ENCODE results near the gene TCF4. TPM values are rescaled to one million over a fixed set of nuclear protein-coding genes. Genes with fewer than 3 reads are reported as not detected.

The TCF4 gene
- total RNA-seq, 6 donors from 2014 or later = 70.6 to 115 (median 92.4) TPM

- ATAC-seq (ENCODE audit: low FRiP score in 2 of 2) (no peak), DNase-seq (no peak)
- H3K4me1 ChIP-seq = peaks cover 0 to 8% (median 3%) of the 10 kb centered on the region in 4 donors
- H3K9me3 ChIP-seq = no peaks in the 10 kb centered on the region
- no peaks in the 10 kb centered on the region for H3K36me3 ChIP-seq
- no peak overlapping the region for H3K4me3 ChIP-seq
- WGBS, 2 donors = 64 to 67% methylated on average over 2 of the region's 2 CpGs
- TF ChIP-seq POLR2A (IDR thresholded peaks at IDR 0.05) (no peak), EP300 (IDR thresholded peaks at IDR 0.05) (no peak)
- no peaks in the 10 kb centered on the region for H3K27me3 ChIP-seq
- H3K27ac ChIP-seq = no peak overlapping the region
These were observed 131.0 kb downstream of the TCF4 start for GRCh38 chr18:55457028-55457427.

GRCh38 chr18:55455938-55456337 lies 132.1 kb downstream of the TCF4 start:
- DNase-seq = no peak

DNA sequence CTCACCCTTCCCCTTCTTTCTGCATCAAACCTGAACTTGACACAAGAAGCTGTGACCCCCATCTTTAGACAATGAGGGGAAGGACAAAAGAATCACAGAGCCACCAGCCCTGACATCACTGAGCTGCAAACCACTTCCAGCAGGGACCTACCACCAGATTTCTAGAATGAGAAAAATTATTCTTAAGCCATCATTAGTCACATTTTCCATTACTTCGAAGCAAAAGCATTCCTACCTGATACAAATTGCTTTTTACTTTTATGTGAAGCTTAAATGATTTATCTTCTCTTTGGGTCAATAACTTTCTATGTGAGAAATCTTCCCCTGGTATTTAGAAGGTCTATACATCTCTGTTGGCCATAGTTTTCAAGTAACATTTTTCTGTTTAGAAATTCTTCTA lies 134.8 kb downstream of the TCF4 start:
- 68 to 86% methylated on average over 1 of the region's 1 CpG for WGBS, 2 donors
- Histone ChIP-seq H3K36me3 (no peaks in the 10 kb centered on the region), H3K4me1 (peaks cover 0 to 8% (median 3%) of the 10 kb centered on the region in 4 donors), H3K27me3 (no peaks in the 10 kb centered on the region), H3K4me3 (no peak overlapping the region), H3K9me3 (no peaks in the 10 kb centered on the region), H3K27ac (no peak overlapping the region)
- TF ChIP-seq CTCF (IDR thresholded peaks at IDR 0.05) (no peak), POLR2AphosphoS5 (IDR thresholded peaks at IDR 0.05) (no peak), POLR2A (IDR thresholded peaks at IDR 0.05) (no peak), EP300 (IDR thresholded peaks at IDR 0.05) (no peak)
- DNase-seq (no peak), ATAC-seq (ENCODE audit: low FRiP score in 2 of 2) (no peak)

More at GRCh38 chr18:55455938-55456337, 132.1 kb downstream of the TCF4 start:
- Histone ChIP-seq H3K4me1 (peaks cover 0 to 8% (median 4%) of the 10 kb centered on the region in 4 donors), H3K27ac (no peak overlapping the region), H3K9me3 (no peaks in the 10 kb centered on the region), H3K4me3 (no peak overlapping the region), H3K36me3 (no peaks in the 10 kb centered on the region), H3K27me3 (no peaks in the 10 kb centered on the region)
- no peak for ATAC-seq (ENCODE audit: low FRiP score in 2 of 2)
- TF ChIP-seq CTCF (IDR thresholded peaks at IDR 0.05) (no peak), POLR2AphosphoS5 (IDR thresholded peaks at IDR 0.05) (no peak), POLR2A (IDR thresholded peaks at IDR 0.05) (no peak), EP300 (IDR thresholded peaks at IDR 0.05) (no peak)
- 88% methylated on average over 5 of the region's 5 CpGs for WGBS, 2 donors

DNA sequence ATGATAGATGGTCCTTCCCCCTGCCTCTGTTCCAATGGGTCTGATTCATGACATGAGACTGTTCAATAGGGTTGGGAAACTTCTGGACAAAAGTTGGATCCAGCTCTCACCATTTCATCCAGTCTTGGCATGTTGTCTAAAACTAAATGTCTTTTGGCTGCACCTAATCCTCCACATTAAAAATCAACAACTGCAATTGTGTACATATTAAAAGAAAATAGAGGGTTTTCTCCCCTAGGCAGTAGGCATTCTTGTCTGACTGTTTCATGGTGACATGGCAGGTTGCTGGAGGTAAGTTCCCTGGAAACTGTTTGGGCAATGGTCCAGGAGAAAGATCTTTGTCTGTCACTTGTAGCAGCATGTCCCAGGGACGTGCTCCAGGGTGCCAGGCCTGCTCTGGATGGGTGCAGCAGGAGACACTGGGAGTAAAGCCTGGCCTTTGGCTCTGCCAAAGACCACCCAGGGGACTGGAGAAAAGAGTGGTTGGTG lies 135.8 kb downstream of the TCF4 start:
- Histone ChIP-seq H3K36me3 (no peaks in the 10 kb centered on the region), H3K4me1 (peaks cover 0 to 8% (median 3%) of the 10 kb centered on the region in 4 donors), H3K27ac (no peak overlapping the region), H3K9me3 (no peaks in the 10 kb centered on the region), H3K27me3 (no peaks in the 10 kb centered on the region), H3K4me3 (no peak overlapping the region)
- DNase-seq (no peak), ATAC-seq (ENCODE audit: low FRiP score in 2 of 2) (peak in 1 of 2 donors; percentile 71)
- WGBS, 2 donors = 75 to 78% methylated on average over 1 of the region's 1 CpG
- TF ChIP-seq EP300 (IDR thresholded peaks at IDR 0.05) (no peak), POLR2A (IDR thresholded peaks at IDR 0.05) (no peak), POLR2AphosphoS5 (IDR thresholded peaks at IDR 0.05) (no peak), CTCF (IDR thresholded peaks at IDR 0.05) (no peak)

DNA sequence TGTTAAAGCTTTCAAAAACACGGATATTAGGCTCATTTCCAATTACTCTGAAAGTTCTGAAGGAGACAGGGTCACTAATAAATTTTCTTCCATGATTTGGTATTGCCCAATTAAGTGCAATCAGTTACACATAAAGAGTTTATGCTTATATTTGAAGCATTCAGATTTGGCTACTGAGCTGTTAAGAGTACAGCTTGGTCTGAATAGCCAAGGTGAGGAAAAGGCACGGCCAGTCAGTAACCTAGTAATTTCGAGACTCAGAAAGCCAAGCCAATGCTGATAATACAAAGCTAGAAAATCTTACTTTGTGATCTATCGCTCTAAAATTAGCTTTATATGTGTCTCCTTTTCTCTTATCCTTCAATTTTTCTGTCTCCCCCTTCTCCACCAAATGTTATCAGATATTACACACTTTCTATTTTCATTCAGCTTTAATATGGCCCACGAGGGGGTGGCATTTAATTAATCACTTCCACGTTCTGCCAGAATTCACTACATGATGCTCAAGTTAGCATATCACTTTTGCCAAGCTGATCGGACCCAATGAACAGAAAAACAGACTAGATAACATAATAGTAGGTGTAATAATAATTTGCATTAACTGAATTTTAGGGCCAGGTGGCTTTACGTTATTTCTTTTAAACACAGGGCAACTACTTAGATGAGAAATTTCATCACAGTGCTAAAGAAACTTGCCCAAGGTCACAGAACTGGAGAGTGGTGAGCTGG lies 138.4 kb downstream of the TCF4 start:
- no peak overlapping the region for H3K4me3 ChIP-seq
- no peaks in the 10 kb centered on the region for H3K27me3 ChIP-seq
- H3K27ac ChIP-seq = no peak overlapping the region
- 70 to 76% methylated on average over 8 of the region's 8 CpGs for WGBS, 2 donors
- ATAC-seq (ENCODE audit: low FRiP score in 2 of 2) (no peak), DNase-seq (no peak)
- H3K9me3 ChIP-seq = no peaks in the 10 kb centered on the region
- peaks cover 0 to 8% (median 3%) of the 10 kb centered on the region in 4 donors for H3K4me1 ChIP-seq
- TF ChIP-seq CTCF (IDR thresholded peaks at IDR 0.05) (no peak), POLR2A (IDR thresholded peaks at IDR 0.05) (no peak), POLR2AphosphoS5 (IDR thresholded peaks at IDR 0.05) (no peak), EP300 (IDR thresholded peaks at IDR 0.05) (no peak)
- no peaks in the 10 kb centered on the region for H3K36me3 ChIP-seq

Measured in upper lobe of left lung (tissue), 6 donors.